Left kidney (tissue), 2 donors: ENCODE data around the gene MORF4L1. TPM values are rescaled to one million over a fixed set of nuclear protein-coding genes. Genes with fewer than 3 reads are reported as not detected.
"Not testable (repeated sequence)": the region's sequence is repeated elsewhere in the genome, so short reads cannot be mapped to it uniquely, and the experiment has no call there.

Source experiments
- DNase-seq: peaks from one replicate; pipeline ENCODE4 v3.0.0-alpha.2; 2013
- polyA plus RNA-seq: library from polyadenylated mRNA; unstranded; fragments of 120-200 nt; gene quantifications from one replicate; pipeline ENCODE4 v1.2.1, GENCODE V29; 2013; ENCODE audit not compliant: insufficient read length

MORF4L1 gene
- polyA plus RNA-seq, 1 donor: 771 TPM

GRCh38 chr15:78850941-78851755, 21.5 kb upstream of the MORF4L1 start:
- no peak for DNase-seq

- no peak for DNase-seq
Measured at GRCh38 chr15:78853500-78853899, 19.2 kb upstream of the MORF4L1 start.

- no peak for DNase-seq
Measured at GRCh38 chr15:78854833-78855372, 17.8 kb upstream of the MORF4L1 start.

GRCh38 chr15:78855746-78856145, 16.9 kb upstream of the MORF4L1 start:
- no peak for DNase-seq

GRCh38 chr15:78859971-78860719, 12.5 kb upstream of the MORF4L1 start:
- DNase-seq: peak; percentile 88

- DNase-seq: not testable (repeated sequence)
Measured at GRCh38 chr15:78865585-78865984, 7.1 kb upstream of the MORF4L1 start.

- DNase-seq: not testable (repeated sequence)
Measured at GRCh38 chr15:78866031-78866430, 6.7 kb upstream of the MORF4L1 start.

GRCh38 chr15:78866803-78867202, 5.9 kb upstream of the MORF4L1 start:
- DNase-seq: no peak

- DNase-seq: no peak
Measured at GRCh38 chr15:78868366-78868765, 4.3 kb upstream of the MORF4L1 start.

- DNase-seq: not testable (repeated sequence)
Measured at GRCh38 chr15:78871483-78872127, 1.1 kb upstream of the MORF4L1 start.

- DNase-seq: peak; percentile 85
Measured at GRCh38 chr15:78872972-78873792, 492 bp downstream of the MORF4L1 start.

- DNase-seq: peak; percentile 42
Measured at GRCh38 chr15:78873793-78874765, 1.4 kb downstream of the MORF4L1 start.

GRCh38 chr15:78875107-78875914, 2.6 kb downstream of the MORF4L1 start:
- no peak for DNase-seq

- not testable (repeated sequence) for DNase-seq
Measured at GRCh38 chr15:78876954-78877353, 4.3 kb downstream of the MORF4L1 start.

GRCh38 chr15:78878356-78878755, 5.7 kb downstream of the MORF4L1 start:
- DNase-seq: no peak

GRCh38 chr15:78879517-78880241, 7.0 kb downstream of the MORF4L1 start:
- no peak for DNase-seq

GRCh38 chr15:78880242-78880533, 7.5 kb downstream of the MORF4L1 start:
- DNase-seq: no peak

- DNase-seq: no peak
Measured at GRCh38 chr15:78880813-78881212, 8.1 kb downstream of the MORF4L1 start.

- no peak for DNase-seq
Measured at GRCh38 chr15:78881681-78882080, 9.0 kb downstream of the MORF4L1 start.
